ENCODE data around the gene PSMD5.
A peak's percentile ranks its signal among the peaks of the same experiment; 100 is the strongest.

The PSMD5 gene

GRCh38 chr9:120878188-120879130, 35.7 kb upstream of the PSMD5 start:
- TF ChIP-seq CTCF (IDR thresholded peaks at IDR 0.05; ENCODE audit: insufficient read depth, low read depth, low read length, missing control alignments): no peak
- DNase-seq (ENCODE audit: low read depth): no peak
- no peak overlapping the region for H3K4me3 ChIP-seq (ENCODE audit: low read length)

- DNase-seq (ENCODE audit: low read depth): peak; percentile 49
- peak overlapping the region; percentile 70 for H3K4me3 ChIP-seq (ENCODE audit: low read length)
- no peak for TF ChIP-seq CTCF (IDR thresholded peaks at IDR 0.05; ENCODE audit: insufficient read depth, low read depth, low read length, missing control alignments)
Observed at GRCh38 chr9:120877276-120878034, 34.7 kb upstream of the PSMD5 start.

- DNase-seq (ENCODE audit: low read depth): peak; percentile 39
- H3K4me3 ChIP-seq (ENCODE audit: low read length): peak within 1 kb of the TSS; percentile 70
- TF ChIP-seq CTCF (IDR thresholded peaks at IDR 0.05; ENCODE audit: insufficient read depth, low read depth, low read length, missing control alignments): no peak
Observed at GRCh38 chr9:120876842-120877240, 34.1 kb upstream of the PSMD5 start, which contains the start of gene PHF19. TSS of gene PHF19 (minus strand) at chr9:120877188. CDS start at chr9:120874741, 2,447 bp downstream.

GRCh38 chr9:120875954-120876841, 33.5 kb upstream of the PSMD5 start:
- DNase-seq (ENCODE audit: low read depth): peak; percentile 78
- peak overlapping the region; percentile 70 for H3K4me3 ChIP-seq (ENCODE audit: low read length)
- no peak for TF ChIP-seq CTCF (IDR thresholded peaks at IDR 0.05; ENCODE audit: insufficient read depth, low read depth, low read length, missing control alignments)

- no peak overlapping the region for H3K4me3 ChIP-seq (ENCODE audit: low read length)
- no peak for DNase-seq (ENCODE audit: low read depth)
- no peak for TF ChIP-seq CTCF (IDR thresholded peaks at IDR 0.05; ENCODE audit: insufficient read depth, low read depth, low read length, missing control alignments)
Observed at GRCh38 chr9:120875643-120875953, 32.9 kb upstream of the PSMD5 start.

- DNase-seq (ENCODE audit: low read depth): no peak
- no peak overlapping the region for H3K4me3 ChIP-seq (ENCODE audit: low read length)
- TF ChIP-seq CTCF (IDR thresholded peaks at IDR 0.05; ENCODE audit: insufficient read depth, low read depth, low read length, missing control alignments): no peak
Observed at GRCh38 chr9:120875195-120875565, 32.5 kb upstream of the PSMD5 start.
